ENCODE measurements around the gene DGCR2. TPM values are rescaled to one million over a fixed set of nuclear protein-coding genes. Genes with fewer than 3 reads are reported as not detected.

The DGCR2 gene
- total and polyA plus RNA-seq, 3 experiments from 2014 or later = 26.9 to 51.7 (median 28.4) TPM

DNA sequence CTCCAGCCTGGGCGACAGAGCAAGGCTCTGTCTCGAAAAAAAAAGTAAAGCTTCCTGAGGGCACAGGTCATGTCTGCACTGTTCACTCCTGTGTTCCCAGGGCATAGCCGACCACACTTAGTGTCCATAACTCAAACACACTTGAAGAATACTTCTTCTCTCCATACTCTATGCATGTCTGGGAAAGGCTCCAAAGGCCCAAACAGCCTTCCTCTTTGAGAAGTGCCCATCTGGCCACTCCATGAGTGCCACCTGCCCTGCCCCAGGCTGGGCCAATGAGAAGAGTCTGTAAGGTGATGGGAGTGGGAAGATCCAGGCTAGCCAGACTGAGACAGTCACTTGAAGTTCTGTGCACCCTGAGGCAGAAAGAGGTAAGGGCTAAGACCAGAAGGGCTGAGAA, 24.7 kb downstream of the DGCR2 start:
- Mint-ChIP-seq H3K36me3 (peaks cover 0 to 42% (median 13%) of the 10 kb centered on the region in 3 donors), H3K4me3 (no peak overlapping the region), H3K27ac (peak overlapping the region in 3 of 8 donors; percentile 33 to 77 (median 71)), H3K9me3 (no peaks in the 10 kb centered on the region), H3K27me3 (no peaks in the 10 kb centered on the region), H3K4me1 (peaks cover 32 to 54% (median 39%) of the 10 kb centered on the region in 3 donors)
- no peaks in the 10 kb centered on the region for H3K27me3 ChIP-seq (ENCODE audit: insufficient read depth, low read length, poor library complexity, severe bottlenecking)
- CTCF ChIA-PET = interaction anchor here (0.5 kb wide), 1 partner anchor 116 kb away, joined by 3 read pairs; no protein-coding TSS in a partner anchor
- DNase-seq = no peak
- no peaks in the 10 kb centered on the region for H3K36me3 ChIP-seq (ENCODE audit: insufficient read depth, low read length)
- H3K27ac ChIP-seq (ENCODE audit: low read depth, low read length) = no peak overlapping the region
- H3K9me3 ChIP-seq (ENCODE audit: low read length) = no peaks in the 10 kb centered on the region
- POLR2A ChIA-PET = interaction anchor here (0.5 kb wide), 1 partner anchor 26 kb away, joined by 3 read pairs; no protein-coding TSS in a partner anchor
- H3K4me1 ChIP-seq (ENCODE audit: insufficient read depth, low read length) = no peaks in the 10 kb centered on the region
- no peak overlapping the region for H3K4me3 ChIP-seq (ENCODE audit: low read length)

- no peak for DNase-seq
- Mint-ChIP-seq H3K4me3 (no peak overlapping the region), H3K27ac (peak overlapping the region in 3 of 8 donors; percentile 4 to 30 (median 20)), H3K9me3 (no peaks in the 10 kb centered on the region), H3K4me1 (peaks cover 29 to 51% (median 34%) of the 10 kb centered on the region in 3 donors), H3K27me3 (no peaks in the 10 kb centered on the region), H3K36me3 (peaks cover 0 to 37% (median 13%) of the 10 kb centered on the region in 3 donors)
- H3K4me3 ChIP-seq (ENCODE audit: low read length) = no peak overlapping the region
- no peak overlapping the region for H3K27ac ChIP-seq (ENCODE audit: low read depth, low read length)
- ChIA-PET CTCF (no interaction called here), POLR2A (no interaction called here)
- no peaks in the 10 kb centered on the region for H3K27me3 ChIP-seq (ENCODE audit: insufficient read depth, low read length, poor library complexity, severe bottlenecking)
- H3K4me1 ChIP-seq (ENCODE audit: insufficient read depth, low read length) = no peaks in the 10 kb centered on the region
- no peaks in the 10 kb centered on the region for H3K36me3 ChIP-seq (ENCODE audit: insufficient read depth, low read length)
- no peaks in the 10 kb centered on the region for H3K9me3 ChIP-seq (ENCODE audit: low read length)
These were observed 25.7 kb downstream of the DGCR2 start for GRCh38 chr22:19096555-19096954.

- Mint-ChIP-seq H3K36me3 (peaks cover 0 to 35% (median 16%) of the 10 kb centered on the region in 3 donors), H3K27ac (no peak overlapping the region), H3K9me3 (no peaks in the 10 kb centered on the region), H3K4me1 (peaks cover 34 to 48% (median 37%) of the 10 kb centered on the region in 3 donors), H3K4me3 (no peak overlapping the region), H3K27me3 (no peaks in the 10 kb centered on the region)
- no peaks in the 10 kb centered on the region for H3K9me3 ChIP-seq (ENCODE audit: low read length)
- CTCF ChIA-PET = no interaction called here
- POLR2A ChIA-PET = no interaction called here
- DNase-seq = no peak
- no peaks in the 10 kb centered on the region for H3K36me3 ChIP-seq (ENCODE audit: insufficient read depth, low read length)
- no peak overlapping the region for H3K27ac ChIP-seq (ENCODE audit: low read depth, low read length)
- no peaks in the 10 kb centered on the region for H3K27me3 ChIP-seq (ENCODE audit: insufficient read depth, low read length, poor library complexity, severe bottlenecking)
- H3K4me3 ChIP-seq (ENCODE audit: low read length) = no peak overlapping the region
- H3K4me1 ChIP-seq (ENCODE audit: insufficient read depth, low read length) = no peaks in the 10 kb centered on the region
These were observed 27.7 kb downstream of the DGCR2 start for GRCh38 chr22:19094393-19094997.

DNA sequence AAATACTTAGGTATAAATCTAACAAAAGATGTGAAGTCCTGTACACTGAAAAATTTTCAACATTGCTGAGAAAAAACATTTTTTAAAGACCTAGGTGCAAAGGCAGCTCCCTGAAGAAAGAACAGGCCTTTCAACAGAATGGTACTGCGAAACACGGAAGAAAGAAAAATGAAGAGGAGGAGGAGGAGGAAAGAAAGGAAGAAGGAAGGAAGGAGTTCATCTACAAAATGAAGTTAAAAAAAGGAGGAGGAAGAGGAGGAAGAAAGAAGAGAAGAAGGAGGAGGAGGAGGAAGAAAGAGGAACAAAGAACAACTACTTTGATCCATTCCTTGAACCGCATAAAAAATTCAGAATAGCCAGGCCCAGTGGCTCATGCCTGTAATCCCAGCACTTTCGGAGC, 29.5 kb downstream of the DGCR2 start:
- POLR2A ChIA-PET = no interaction called here
- peaks cover 30 to 45% (median 34%) of the 10 kb centered on the region in 3 donors for H3K4me1 Mint-ChIP-seq

GRCh38 chr22:19090586-19091127, 31.6 kb downstream of the DGCR2 start:
- ChIA-PET CTCF (no interaction called here), POLR2A (interaction anchor here (0.5 kb wide), 1 partner anchor 37 kb away, joined by 3 read pairs; no protein-coding TSS in a partner anchor)
- H3K27me3 Mint-ChIP-seq = no peaks in the 10 kb centered on the region
- no peaks in the 10 kb centered on the region for H3K9me3 ChIP-seq (ENCODE audit: low read length)
- no peak overlapping the region for H3K4me3 ChIP-seq (ENCODE audit: low read length)
- no peaks in the 10 kb centered on the region for H3K27me3 ChIP-seq (ENCODE audit: insufficient read depth, low read length, poor library complexity, severe bottlenecking)
- H3K4me3 Mint-ChIP-seq = no peak overlapping the region
- no peak for DNase-seq
- no peaks in the 10 kb centered on the region for H3K9me3 Mint-ChIP-seq
- peaks cover 20 to 38% (median 24%) of the 10 kb centered on the region in 3 donors for H3K4me1 Mint-ChIP-seq
- H3K36me3 Mint-ChIP-seq = peaks cover 4 to 42% (median 12%) of the 10 kb centered on the region in 3 donors
- no peak overlapping the region for H3K27ac Mint-ChIP-seq
- peaks cover 4% of the 10 kb centered on the region for H3K4me1 ChIP-seq (ENCODE audit: insufficient read depth, low read length)
- no peak overlapping the region for H3K27ac ChIP-seq (ENCODE audit: low read depth, low read length)
- peaks cover 4% of the 10 kb centered on the region for H3K36me3 ChIP-seq (ENCODE audit: insufficient read depth, low read length)

More for the DNA sequence above, 29.5 kb downstream of the DGCR2 start:
- CTCF ChIA-PET = no interaction called here
- no peaks in the 10 kb centered on the region for H3K27me3 ChIP-seq (ENCODE audit: insufficient read depth, low read length, poor library complexity, severe bottlenecking)
- H3K9me3 Mint-ChIP-seq = no peaks in the 10 kb centered on the region
- H3K4me3 ChIP-seq (ENCODE audit: low read length) = no peak overlapping the region
- DNase-seq = no peak
- no peaks in the 10 kb centered on the region for H3K4me1 ChIP-seq (ENCODE audit: insufficient read depth, low read length)
- no peaks in the 10 kb centered on the region for H3K9me3 ChIP-seq (ENCODE audit: low read length)
- H3K36me3 ChIP-seq (ENCODE audit: insufficient read depth, low read length) = no peaks in the 10 kb centered on the region
- no peak overlapping the region for H3K4me3 Mint-ChIP-seq
- no peaks in the 10 kb centered on the region for H3K27me3 Mint-ChIP-seq
- H3K36me3 Mint-ChIP-seq = peaks cover 4 to 37% (median 19%) of the 10 kb centered on the region in 3 donors
- no peak overlapping the region for H3K27ac ChIP-seq (ENCODE audit: low read depth, low read length)
- peak overlapping the region in 4 of 8 donors; percentile 5 to 62 (median 53) for H3K27ac Mint-ChIP-seq

DNA sequence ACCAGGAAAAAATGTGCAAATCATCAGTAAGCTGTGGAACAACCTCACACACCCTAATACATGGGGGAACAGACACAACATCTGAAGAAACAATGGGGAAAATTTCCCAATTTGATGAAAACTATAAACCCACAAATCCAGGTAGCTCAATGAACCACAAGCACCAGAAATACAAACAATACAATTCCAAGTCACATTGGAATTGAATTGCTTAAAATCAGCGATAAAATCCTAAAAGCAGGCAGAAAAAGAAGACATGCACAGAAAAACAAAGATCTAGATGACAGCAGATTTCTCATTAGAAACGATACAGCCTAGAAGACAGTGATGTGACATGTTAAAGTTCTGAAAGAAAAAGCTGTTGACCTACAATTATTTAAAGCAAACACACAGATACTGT, 32.0 kb downstream of the DGCR2 start:
- Mint-ChIP-seq H3K36me3 (peaks cover 5 to 46% (median 16%) of the 10 kb centered on the region in 3 donors), H3K9me3 (no peaks in the 10 kb centered on the region), H3K27ac (peak overlapping the region in 1 of 8 donors; percentile 1), H3K27me3 (no peaks in the 10 kb centered on the region), H3K4me1 (peaks cover 23 to 43% (median 27%) of the 10 kb centered on the region in 3 donors), H3K4me3 (no peak overlapping the region)
- no peaks in the 10 kb centered on the region for H3K9me3 ChIP-seq (ENCODE audit: low read length)
- no peak overlapping the region for H3K27ac ChIP-seq (ENCODE audit: low read depth, low read length)
- POLR2A ChIA-PET = interaction anchor here (0.5 kb wide), 1 partner anchor 37 kb away, joined by 3 read pairs; no protein-coding TSS in a partner anchor
- H3K4me1 ChIP-seq (ENCODE audit: insufficient read depth, low read length) = peaks cover 4% of the 10 kb centered on the region
- no peak for DNase-seq
- H3K36me3 ChIP-seq (ENCODE audit: insufficient read depth, low read length) = peaks cover 8% of the 10 kb centered on the region
- CTCF ChIA-PET = no interaction called here
- H3K27me3 ChIP-seq (ENCODE audit: insufficient read depth, low read length, poor library complexity, severe bottlenecking) = no peaks in the 10 kb centered on the region
- no peak overlapping the region for H3K4me3 ChIP-seq (ENCODE audit: low read length)

- Mint-ChIP-seq H3K27me3 (no peaks in the 10 kb centered on the region), H3K9me3 (no peaks in the 10 kb centered on the region)
These were observed 33.2 kb downstream of the DGCR2 start for GRCh38 chr22:19088866-19089595.

DNA sequence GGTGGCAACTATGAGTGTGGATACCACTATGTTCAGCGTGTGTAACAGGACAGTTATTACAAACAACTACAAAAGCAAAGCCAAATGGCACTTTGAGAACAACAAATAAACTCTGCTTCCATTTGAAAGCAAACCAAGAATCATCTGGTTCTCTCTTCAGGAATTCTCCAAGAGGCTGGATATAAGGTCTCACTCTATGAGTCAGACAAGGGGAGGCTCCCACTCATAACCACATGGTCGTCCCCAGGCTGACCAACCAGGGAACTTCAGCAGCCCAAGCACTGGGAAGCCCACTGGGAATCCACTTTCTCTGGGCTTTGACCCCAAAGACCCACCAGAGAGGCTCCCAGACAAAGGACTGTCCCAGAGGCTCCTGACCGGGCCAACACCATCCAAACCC, 35.3 kb downstream of the DGCR2 start:
- Histone ChIP-seq H3K36me3 (ENCODE audit: insufficient read depth, low read length) (peaks cover 16% of the 10 kb centered on the region), H3K9me3 (ENCODE audit: low read length) (no peaks in the 10 kb centered on the region), H3K27ac (ENCODE audit: low read depth, low read length) (no peak overlapping the region), H3K4me1 (ENCODE audit: insufficient read depth, low read length) (peaks cover 4% of the 10 kb centered on the region), H3K4me3 (ENCODE audit: low read length) (no peak overlapping the region), H3K27me3 (ENCODE audit: insufficient read depth, low read length, poor library complexity, severe bottlenecking) (no peaks in the 10 kb centered on the region)
- Mint-ChIP-seq H3K36me3 (peaks cover 8 to 53% (median 19%) of the 10 kb centered on the region in 3 donors), H3K4me3 (no peak overlapping the region), H3K9me3 (no peaks in the 10 kb centered on the region), H3K27ac (no peak overlapping the region), H3K27me3 (no peaks in the 10 kb centered on the region), H3K4me1 (peaks cover 26 to 45% (median 26%) of the 10 kb centered on the region in 3 donors)
- POLR2A ChIA-PET = no interaction called here
- CTCF ChIA-PET = no interaction called here
- DNase-seq = no peak

More at GRCh38 chr22:19088866-19089595, 33.2 kb downstream of the DGCR2 start:
- Mint-ChIP-seq H3K27ac (peak overlapping the region in 2 of 8 donors; percentile 32 to 54), H3K4me1 (peaks cover 26 to 46% (median 28%) of the 10 kb centered on the region in 3 donors), H3K36me3 (peaks cover 8 to 45% (median 19%) of the 10 kb centered on the region in 3 donors), H3K4me3 (no peak overlapping the region)
- Histone ChIP-seq H3K9me3 (ENCODE audit: low read length) (no peaks in the 10 kb centered on the region), H3K4me3 (ENCODE audit: low read length) (no peak overlapping the region), H3K4me1 (ENCODE audit: insufficient read depth, low read length) (peaks cover 4% of the 10 kb centered on the region), H3K27me3 (ENCODE audit: insufficient read depth, low read length, poor library complexity, severe bottlenecking) (no peaks in the 10 kb centered on the region), H3K36me3 (ENCODE audit: insufficient read depth, low read length) (peaks cover 10% of the 10 kb centered on the region), H3K27ac (ENCODE audit: low read depth, low read length) (no peak overlapping the region)
- no peak for DNase-seq
- CTCF ChIA-PET = no interaction called here
- POLR2A ChIA-PET = no interaction called here
